ENCODE results near the gene ALPI.
"Not testable (repeated sequence)": the region's sequence is repeated elsewhere in the genome, so short reads cannot be mapped to it uniquely, and the experiment has no call there.

The ALPI gene

GRCh38 chr2:232455426-232456255 is at the start of gene ALPI:
Gene ALPI (plus strand): TSS chr2:232456153. CDS start chr2:232456200, 47 bp downstream.
- no peak for DNase-seq

- DNase-seq: peak in 1 of 3 experiments; percentile 2
Measured at GRCh38 chr2:232406556-232407310, 49.2 kb upstream of the ALPI start, which contains the start of gene ALPG. Gene ALPG (plus strand): TSS chr2:232406844. CDS start chr2:232406895, 51 bp downstream.

GRCh38 chr2:232407428-232408150 is 48.4 kb upstream of the ALPI start:
- not testable (repeated sequence) for DNase-seq

GRCh38 chr2:232408269-232408668 is 47.7 kb upstream of the ALPI start:
- not testable (repeated sequence) for DNase-seq

- not testable (repeated sequence) for DNase-seq
Measured at GRCh38 chr2:232409617-232410016, 46.3 kb upstream of the ALPI start.

GRCh38 chr2:232410238-232410900 is 45.6 kb upstream of the ALPI start:
- no peak for DNase-seq

GRCh38 chr2:232411901-232412629 is 43.9 kb upstream of the ALPI start:
- no peak for DNase-seq

- no peak for DNase-seq
Measured at GRCh38 chr2:232412986-232413385, 43.0 kb upstream of the ALPI start.

- no peak for DNase-seq
Measured at GRCh38 chr2:232415138-232415690, 40.7 kb upstream of the ALPI start.

- DNase-seq: no peak
Measured at GRCh38 chr2:232415736-232416520, 40.0 kb upstream of the ALPI start.

GRCh38 chr2:232416521-232417470 is 39.2 kb upstream of the ALPI start:
- DNase-seq: no peak

GRCh38 chr2:232417489-232417888 is 38.5 kb upstream of the ALPI start:
- no peak for DNase-seq

GRCh38 chr2:232418056-232418455 is 37.9 kb upstream of the ALPI start:
- DNase-seq: no peak

GRCh38 chr2:232418466-232419244 is 37.3 kb upstream of the ALPI start:
- peak in 2 of 3 experiments; percentile 70 to 77 for DNase-seq

- DNase-seq: peak in 2 of 3 experiments; percentile 66 to 70
Measured at GRCh38 chr2:232419245-232420072, 36.5 kb upstream of the ALPI start.

- peak in 1 of 3 experiments; percentile 41 for DNase-seq
Measured at GRCh38 chr2:232420073-232420454, 35.9 kb upstream of the ALPI start.

GRCh38 chr2:232420463-232421188 is 35.3 kb upstream of the ALPI start:
- DNase-seq: peak; percentile 39 to 84 (median 77)
